ENCODE results near the gene PTPN3.
A peak's percentile ranks its signal among the peaks of the same experiment; 100 is the strongest.
"Not testable (repeated sequence)": the region's sequence is repeated elsewhere in the genome, so short reads cannot be mapped to it uniquely, and the experiment has no call there.

The PTPN3 gene

DNA sequence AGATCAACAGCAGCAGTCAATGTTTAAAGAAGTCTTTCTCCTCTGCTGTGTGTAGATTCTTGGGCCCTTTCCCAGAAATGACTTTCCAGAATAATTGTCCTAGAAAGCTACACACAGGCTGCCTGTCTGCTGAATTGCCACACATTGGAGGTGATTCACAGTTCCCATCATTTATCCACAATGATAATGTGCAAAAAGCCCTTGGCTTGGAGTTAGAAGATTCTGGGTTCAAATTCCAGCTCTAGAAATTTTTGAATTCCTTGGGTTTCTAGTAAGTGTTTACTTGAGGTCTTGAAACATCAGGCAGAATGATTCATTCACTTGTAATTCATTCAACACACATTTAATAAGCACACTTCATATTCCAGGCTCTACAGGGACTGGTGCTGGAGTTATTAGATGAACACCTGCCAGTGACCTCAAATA is 148.7 kb downstream of the PTPN3 start:
- DNase-seq = no peak
- H3K4me1 Mint-ChIP-seq = no peaks in the 10 kb centered on the region
- H3K4me3 Mint-ChIP-seq = no peak overlapping the region
- peaks cover 13% of the 10 kb centered on the region for H3K27me3 Mint-ChIP-seq
- H3K27ac Mint-ChIP-seq = no peak overlapping the region
- H3K9me3 Mint-ChIP-seq = peaks cover 0 to 3% of the 10 kb centered on the region in 2 donors
- ATAC-seq = no peak

DNA sequence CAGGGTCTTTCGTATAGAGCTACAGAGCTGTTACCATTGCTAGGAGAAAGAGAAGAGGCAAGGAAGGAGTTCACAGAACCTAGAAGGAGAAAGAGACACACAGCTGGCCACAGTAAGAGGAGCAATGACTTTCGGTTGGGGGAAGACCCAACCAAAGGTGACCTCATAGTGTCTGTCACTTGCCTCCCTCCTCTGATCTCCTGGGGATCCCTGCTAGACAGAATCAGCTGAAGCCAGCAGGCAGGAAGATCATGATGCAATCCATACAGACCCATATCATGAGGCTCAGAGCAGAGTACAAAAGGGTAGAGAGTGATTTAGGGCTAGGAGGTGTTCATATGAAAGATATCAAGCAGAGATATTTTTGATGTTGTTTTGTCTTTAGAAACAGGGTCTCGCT is 151.2 kb downstream of the PTPN3 start:
- no peaks in the 10 kb centered on the region for H3K9me3 Mint-ChIP-seq
- H3K27ac Mint-ChIP-seq = no peak overlapping the region
- DNase-seq (no peak), ATAC-seq (peak; percentile 39)
- H3K27me3 Mint-ChIP-seq = no peaks in the 10 kb centered on the region
- no peaks in the 10 kb centered on the region for H3K4me1 Mint-ChIP-seq
- H3K4me3 Mint-ChIP-seq = no peak overlapping the region

DNA sequence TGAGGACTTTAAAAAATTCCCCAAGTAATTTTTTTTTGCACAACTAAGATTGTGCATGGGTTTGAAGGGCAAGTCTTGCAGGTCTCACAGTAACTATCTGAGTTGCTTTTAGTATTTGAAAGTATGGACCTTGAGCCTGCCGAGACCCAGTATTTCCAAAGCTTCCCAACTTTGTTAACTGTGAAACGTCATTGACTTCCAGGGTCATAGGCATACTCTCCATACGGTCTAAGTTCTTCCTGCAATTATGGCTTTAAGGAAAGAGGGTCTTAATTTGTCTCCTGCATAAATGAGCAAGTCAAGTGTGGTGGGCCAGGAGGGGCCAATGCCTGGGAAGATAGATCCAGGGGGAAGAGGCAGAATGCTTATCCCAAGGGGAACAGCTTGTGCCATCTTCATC is 153.2 kb downstream of the PTPN3 start:
- no peak for ATAC-seq
- Mint-ChIP-seq H3K4me1 (no peaks in the 10 kb centered on the region), H3K9me3 (no peaks in the 10 kb centered on the region), H3K27me3 (no peaks in the 10 kb centered on the region), H3K4me3 (no peak overlapping the region), H3K27ac (no peak overlapping the region)
- DNase-seq = no peak

DNA sequence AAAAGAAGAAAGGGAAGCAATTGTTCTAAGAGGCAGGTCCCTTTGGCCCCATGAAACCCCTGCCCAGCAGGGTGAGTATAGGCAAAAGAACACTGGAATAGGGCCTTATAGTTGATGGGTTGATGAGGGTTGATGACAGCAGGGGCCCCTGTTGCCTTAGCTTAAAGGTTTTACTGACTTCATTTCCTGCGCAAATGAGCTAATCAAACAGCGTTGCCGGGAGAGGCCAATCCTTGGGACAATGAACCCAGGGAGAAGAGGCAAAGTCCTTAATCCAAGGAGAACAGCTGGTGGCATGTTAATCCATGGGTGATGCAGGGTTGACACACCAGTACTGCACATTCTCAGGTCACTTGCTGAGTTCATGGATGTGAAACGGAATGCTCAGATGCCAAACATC is 155.2 kb downstream of the PTPN3 start:
- Mint-ChIP-seq H3K27me3 (no peaks in the 10 kb centered on the region), H3K4me3 (no peak overlapping the region), H3K9me3 (no peaks in the 10 kb centered on the region), H3K4me1 (no peaks in the 10 kb centered on the region), H3K27ac (no peak overlapping the region)
- no peak for DNase-seq
- no peak for ATAC-seq

- peaks cover 2% of the 10 kb centered on the region for H3K27me3 Mint-ChIP-seq
- no peaks in the 10 kb centered on the region for H3K4me1 Mint-ChIP-seq
- peak overlapping the region in 1 of 2 donors; percentile 85 for H3K27ac Mint-ChIP-seq
- no peak for DNase-seq
- no peak overlapping the region for H3K4me3 Mint-ChIP-seq
- no peaks in the 10 kb centered on the region for H3K9me3 Mint-ChIP-seq
- no peak for ATAC-seq
Observed at GRCh38 chr9:109341561-109341960, 156.5 kb downstream of the PTPN3 start.

- H3K4me3 Mint-ChIP-seq, H3K27ac Mint-ChIP-seq, DNase-seq, H3K27me3 Mint-ChIP-seq, H3K4me1 Mint-ChIP-seq, ATAC-seq, H3K9me3 Mint-ChIP-seq: not testable (repeated sequence)
Observed at GRCh38 chr9:109340979-109341378, 157.1 kb downstream of the PTPN3 start.

- Mint-ChIP-seq H3K4me3 (no peak overlapping the region), H3K27ac (no peak overlapping the region), H3K27me3 (peaks cover 29% of the 10 kb centered on the region), H3K9me3 (no peaks in the 10 kb centered on the region), H3K4me1 (no peaks in the 10 kb centered on the region)
- no peak for DNase-seq
- no peak for ATAC-seq
Observed at GRCh38 chr9:109336409-109336808, 161.7 kb downstream of the PTPN3 start.

DNA sequence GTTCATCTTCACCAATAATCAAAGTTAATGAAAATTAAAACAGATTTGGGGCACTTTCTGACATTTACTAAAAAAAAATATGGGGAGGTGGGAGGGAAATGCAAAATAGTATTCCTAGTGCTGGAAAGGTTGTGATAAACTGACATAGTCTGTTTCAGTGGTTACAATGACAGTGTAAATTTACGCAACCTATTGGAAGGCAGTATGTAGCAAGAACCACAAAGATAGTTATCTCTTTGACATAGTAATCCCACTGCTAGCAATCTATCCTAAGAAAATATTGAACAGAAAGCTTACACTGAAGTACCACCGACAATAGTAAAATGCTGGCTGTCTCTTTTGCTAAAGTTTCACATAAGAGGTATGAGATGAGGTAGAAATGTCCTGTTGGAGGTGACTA is 162.2 kb downstream of the PTPN3 start:
- ATAC-seq = no peak
- Mint-ChIP-seq H3K4me1 (no peaks in the 10 kb centered on the region), H3K27me3 (peaks cover 33% of the 10 kb centered on the region), H3K27ac (no peak overlapping the region), H3K9me3 (no peaks in the 10 kb centered on the region), H3K4me3 (no peak overlapping the region)
- DNase-seq = no peak

- no peaks in the 10 kb centered on the region for H3K4me1 Mint-ChIP-seq
- no peak overlapping the region for H3K4me3 Mint-ChIP-seq
- no peaks in the 10 kb centered on the region for H3K9me3 Mint-ChIP-seq
- no peak for ATAC-seq
- DNase-seq = no peak
- H3K27me3 Mint-ChIP-seq = peaks cover 36% of the 10 kb centered on the region
- no peak overlapping the region for H3K27ac Mint-ChIP-seq
Observed at GRCh38 chr9:109335121-109335520, 163.0 kb downstream of the PTPN3 start.

DNA sequence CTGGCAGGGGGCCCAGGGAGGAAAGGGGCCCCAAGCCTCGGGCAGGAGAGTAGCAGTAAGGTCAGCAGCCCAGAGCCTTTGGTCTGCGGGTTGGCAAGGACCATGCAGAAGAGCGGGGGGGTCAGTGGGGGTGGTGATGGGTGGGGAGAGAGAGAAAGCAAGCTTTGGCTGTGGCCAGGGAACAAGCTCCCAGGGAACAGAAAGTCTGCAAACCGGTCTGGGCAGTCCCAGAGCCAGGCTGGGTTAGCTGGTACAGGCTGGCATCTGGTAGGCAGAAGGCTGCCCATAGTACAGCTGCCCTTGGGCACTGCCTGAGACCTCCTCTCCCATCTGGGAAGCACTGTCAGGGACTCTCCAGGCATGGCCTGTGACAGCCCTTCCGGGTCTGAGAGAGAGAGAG is 166.8 kb downstream of the PTPN3 start:
- H3K4me3 Mint-ChIP-seq = no peak overlapping the region
- H3K27me3 Mint-ChIP-seq = peaks cover 69% of the 10 kb centered on the region
- H3K27ac Mint-ChIP-seq = no peak overlapping the region
- DNase-seq = no peak
- H3K9me3 Mint-ChIP-seq = no peaks in the 10 kb centered on the region
- no peaks in the 10 kb centered on the region for H3K4me1 Mint-ChIP-seq
- ATAC-seq = no peak

DNA sequence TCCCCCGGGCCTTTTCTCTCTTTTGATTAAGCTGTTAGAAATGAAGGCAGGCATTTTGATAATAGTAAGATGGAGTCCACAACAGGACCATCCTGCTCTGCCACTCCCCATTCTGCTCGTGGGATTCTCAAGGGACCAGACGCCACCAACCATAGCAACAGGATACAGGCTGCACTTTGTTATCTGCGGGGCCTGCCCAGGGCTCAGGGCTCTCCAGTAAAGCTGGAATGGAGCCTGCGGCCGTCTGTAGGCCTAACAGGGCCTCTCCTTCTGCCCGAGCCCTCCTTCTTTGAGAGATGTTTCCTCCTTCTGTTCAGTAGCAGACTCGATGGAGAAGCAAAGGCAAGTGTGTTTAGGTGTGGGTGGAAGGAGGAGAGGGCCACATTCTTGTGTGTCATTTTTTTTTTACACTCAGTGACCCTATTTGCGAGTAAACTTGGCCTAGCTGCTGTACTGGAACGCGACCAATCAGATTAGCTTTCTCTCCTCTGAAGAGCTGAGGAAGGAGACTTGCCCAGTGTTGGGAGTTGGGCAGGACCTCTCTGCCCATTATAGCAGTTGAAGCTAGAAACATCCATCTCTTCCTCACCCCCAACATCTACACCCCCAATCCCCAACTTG is 168.4 kb downstream of the PTPN3 start:
- no peak for DNase-seq
- H3K4me1 Mint-ChIP-seq = no peaks in the 10 kb centered on the region
- no peak overlapping the region for H3K27ac Mint-ChIP-seq
- H3K27me3 Mint-ChIP-seq = peaks cover 60% of the 10 kb centered on the region
- no peak overlapping the region for H3K4me3 Mint-ChIP-seq
- no peak for ATAC-seq
- H3K9me3 Mint-ChIP-seq = no peaks in the 10 kb centered on the region

- DNase-seq = no peak
- Mint-ChIP-seq H3K4me1 (no peaks in the 10 kb centered on the region), H3K27me3 (peaks cover 64% of the 10 kb centered on the region), H3K27ac (no peak overlapping the region), H3K4me3 (no peak overlapping the region), H3K9me3 (no peaks in the 10 kb centered on the region)
- no peak for ATAC-seq
Observed at GRCh38 chr9:109328978-109329637, 169.0 kb downstream of the PTPN3 start.

All from stimulated activated naive CD8-positive, alpha-beta T cell treated with anti-CD3 and anti-CD28 coated beads, Interleukin-15, amount 100 ng/mL, for 72 hours (primary cell).